NOMO-1 (cell line): ENCODE measurements around the gene RGS8.

Source experiments
- DNase-seq, 2 experiments: peaks; one replicate each; lab custom pipeline; 2025; ENCODE audit not compliant: unreplicated experiment in 2 of 2; lab: John Stamatoyannopoulos, UW

The RGS8 gene, protein sequence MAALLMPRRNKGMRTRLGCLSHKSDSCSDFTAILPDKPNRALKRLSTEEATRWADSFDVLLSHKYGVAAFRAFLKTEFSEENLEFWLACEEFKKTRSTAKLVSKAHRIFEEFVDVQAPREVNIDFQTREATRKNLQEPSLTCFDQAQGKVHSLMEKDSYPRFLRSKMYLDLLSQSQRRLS

DNA sequence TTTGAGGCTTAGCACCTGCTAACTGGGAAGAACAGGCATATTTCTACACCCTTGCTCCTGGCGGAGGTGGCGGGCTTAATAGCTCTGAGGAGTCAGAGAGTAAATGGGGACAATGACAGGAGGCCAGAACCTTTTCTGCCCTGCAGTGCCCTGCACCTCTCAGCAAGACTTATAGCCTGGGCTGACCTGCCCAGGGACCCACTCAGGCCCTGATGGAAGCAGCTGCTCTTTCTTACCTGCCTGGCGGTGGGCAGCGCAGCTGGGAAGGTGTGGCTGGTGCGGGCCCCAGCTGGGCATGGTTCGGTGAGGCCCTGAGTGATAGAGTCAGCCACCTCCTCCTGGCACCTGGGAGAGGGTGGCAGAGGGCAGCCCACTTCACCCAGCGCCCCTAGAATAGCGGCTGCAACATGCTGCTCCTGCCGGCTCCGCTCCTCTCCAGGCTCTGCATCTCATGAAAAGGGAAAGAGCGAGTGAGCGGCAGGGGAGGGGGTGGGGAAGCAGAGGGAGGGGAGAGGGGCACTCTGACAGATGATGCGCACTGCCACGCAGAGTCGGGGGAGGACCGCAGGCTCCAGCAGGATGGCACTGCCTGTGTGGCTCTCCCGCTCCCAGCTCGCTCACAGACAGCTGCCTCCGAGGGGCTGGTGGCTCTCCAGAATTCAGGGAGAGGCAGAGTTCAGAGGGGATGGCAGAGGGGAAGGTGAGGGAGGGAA, at the start of gene RGS8:
TSS of gene RGS8 (minus strand) at position 472 of the 713 bp plus-strand sequence. CDS start 14,938 bp downstream, outside the sequence.
- no peak for DNase-seq

DNA sequence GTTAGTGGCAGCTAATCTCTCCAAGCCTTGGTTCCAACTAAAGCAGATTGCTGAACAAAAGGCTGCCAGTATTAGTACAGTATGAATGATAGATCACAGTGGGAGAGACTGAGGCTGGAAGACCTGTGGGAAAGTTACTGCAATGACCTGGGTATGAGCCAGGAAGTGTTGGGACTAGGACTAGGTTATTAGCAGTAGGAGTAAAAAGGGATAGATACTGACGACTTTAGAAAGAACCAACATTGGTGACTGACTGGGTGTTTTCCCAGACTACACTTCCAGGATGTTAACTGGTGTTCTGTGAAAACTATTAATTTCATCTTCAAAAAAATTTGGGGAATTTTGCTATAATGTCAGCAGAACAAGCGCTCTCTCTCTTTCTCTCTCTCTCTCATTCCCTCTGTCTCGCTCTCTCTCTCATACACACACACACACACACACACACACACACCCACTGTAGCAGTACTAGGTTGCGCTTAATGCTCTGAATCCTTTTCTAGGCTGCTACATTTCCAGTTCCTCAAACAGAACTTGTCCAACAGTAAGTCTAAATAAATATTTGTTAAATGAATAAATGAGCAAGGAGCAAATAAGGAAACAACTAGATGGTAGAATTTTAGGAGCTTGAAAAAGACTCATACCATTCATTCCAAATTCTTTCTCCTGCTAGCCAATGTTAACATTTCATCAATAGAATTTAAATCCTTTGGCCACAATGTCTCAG, 47.6 kb upstream of the RGS8 start:
- DNase-seq = no peak

DNA sequence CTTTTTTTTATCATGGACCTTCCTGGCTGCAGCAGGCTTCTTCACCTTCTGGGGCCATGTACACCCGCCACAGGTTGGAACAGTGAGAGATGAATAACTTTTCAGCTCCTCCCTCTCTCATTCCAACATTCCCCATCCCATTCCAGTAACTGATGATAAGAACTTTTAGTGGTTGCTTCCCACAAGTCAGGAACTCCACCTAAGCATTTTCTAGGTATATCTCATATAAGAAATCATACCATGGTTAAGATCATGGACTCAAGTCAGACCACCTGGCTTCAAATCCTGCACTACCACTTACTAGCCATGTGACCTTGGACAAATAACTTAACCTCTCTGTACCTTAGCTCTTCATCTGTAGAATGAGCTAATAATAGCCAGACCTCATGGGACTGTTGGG, 42.5 kb upstream of the RGS8 start:
- DNase-seq = no peak

DNA sequence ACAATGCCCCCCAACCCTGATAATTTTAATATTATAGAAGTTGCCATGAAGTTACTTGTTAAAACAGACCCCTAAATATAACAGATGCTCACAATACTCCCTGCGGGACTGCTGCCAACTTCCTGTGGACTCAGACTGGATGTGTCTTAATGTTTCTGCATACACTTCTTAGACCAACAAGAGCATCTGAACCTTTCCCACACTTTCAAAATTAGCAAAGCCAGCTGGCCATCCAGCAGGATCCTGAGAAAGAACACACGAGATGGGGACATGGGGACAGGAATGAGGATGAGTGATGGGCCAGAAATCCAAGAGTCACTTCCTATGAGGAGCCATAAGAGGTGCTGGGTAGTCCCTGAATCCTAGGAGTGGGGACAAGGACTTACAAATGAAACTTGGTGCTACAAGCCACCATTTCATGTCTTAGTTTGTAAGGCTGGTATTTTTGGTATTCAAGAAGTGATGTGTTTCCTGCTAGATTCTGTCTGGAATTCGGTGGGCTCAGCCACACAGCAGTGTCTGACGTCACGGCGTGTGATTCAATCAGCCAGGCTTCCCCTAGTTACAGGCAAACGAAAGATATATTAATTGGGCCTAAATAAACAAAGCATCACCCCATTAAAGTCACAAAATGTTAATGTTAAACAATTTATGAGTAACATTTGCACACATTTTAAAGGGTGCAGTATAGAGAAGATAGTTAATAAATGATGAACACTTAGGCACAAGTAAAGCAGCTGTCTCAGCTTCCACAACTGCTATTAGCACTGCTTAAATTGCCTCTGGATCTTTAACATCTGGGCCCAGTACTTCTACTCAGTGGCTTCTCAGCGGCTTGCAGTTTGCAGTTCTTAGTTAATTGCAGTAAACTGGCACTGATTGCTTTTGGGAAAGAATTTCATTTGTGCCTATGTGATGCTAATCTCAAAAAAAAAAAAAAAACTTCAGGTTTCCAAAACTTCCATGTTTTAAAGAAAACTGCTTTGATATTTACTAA, 41.2 kb upstream of the RGS8 start:
- no peak for DNase-seq

DNA sequence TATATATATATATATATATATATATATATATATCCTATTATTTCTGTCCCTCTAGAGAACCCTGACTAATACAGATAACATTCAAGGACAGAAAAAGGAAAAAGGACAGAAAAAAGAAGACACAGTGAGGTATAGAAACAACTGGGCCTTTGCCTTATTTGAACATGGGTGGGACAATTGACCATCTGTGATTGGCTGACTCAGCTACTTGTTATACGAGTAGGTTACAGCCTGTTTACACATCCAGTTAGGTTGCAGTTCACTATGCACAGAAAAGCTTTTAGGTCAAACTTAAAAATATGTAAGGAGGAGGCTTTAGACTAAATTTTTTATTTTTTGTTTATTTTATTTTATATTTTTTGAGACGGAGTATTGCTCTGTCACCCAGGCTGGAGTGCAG, 39.8 kb upstream of the RGS8 start:
- no peak for DNase-seq

DNA sequence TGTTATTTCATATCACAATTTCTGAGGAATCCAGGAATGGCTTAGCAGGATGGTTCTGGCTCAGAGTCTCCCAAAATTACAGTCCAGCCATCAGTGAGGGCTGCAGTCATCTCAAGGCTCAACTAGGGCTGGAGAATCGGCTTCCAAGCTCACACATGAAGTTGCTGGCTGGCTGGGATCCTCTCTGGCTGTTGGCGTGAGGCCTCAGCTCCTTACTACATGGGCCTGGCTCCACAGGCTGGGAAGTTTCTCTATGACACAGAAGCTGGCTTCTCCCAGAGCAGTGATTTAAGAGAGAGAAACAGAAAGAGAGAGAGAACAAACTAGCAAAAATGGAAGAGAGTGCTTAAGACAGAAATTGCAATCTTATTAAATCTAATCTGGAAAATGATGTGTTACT, 38.8 kb upstream of the RGS8 start:
- DNase-seq = no peak

DNA sequence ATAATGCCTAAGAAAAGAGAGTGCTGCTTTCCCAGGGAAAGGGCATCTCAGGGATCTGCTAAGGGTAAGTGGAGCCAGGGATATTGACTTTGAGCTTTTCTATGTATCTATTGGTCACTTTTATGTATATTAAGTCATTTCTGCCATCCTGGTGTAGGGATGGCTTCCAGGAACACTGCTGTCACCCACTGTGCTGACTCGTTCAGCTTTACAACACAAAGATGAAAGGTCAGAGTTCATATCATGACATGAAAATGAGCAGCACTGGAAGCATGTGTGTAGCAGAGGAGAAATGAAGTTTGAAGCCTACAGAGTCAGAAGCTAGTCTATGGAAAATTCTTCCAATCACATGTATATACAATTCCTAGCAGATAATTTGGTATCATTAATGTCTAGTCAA, 37.1 kb upstream of the RGS8 start:
- no peak for DNase-seq

DNA sequence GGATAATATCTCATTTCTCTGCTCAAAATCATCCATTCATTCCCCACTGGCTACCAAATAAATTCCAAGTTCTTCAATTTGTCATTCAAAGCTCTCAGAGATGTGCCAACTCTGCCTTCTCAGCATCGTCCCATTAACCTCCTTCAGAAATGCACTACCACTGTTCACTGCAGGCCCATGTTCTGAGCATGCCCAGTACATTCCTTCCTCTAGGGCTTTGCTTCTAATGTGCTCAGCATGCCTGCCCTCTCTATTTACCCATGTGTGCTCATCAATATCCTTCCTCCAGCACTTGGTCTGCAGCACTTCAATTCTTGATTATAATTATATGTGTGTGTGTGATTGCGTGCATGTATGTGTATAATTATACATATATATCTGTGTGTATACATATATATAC, 36.1 kb upstream of the RGS8 start:
- DNase-seq = no peak

DNA sequence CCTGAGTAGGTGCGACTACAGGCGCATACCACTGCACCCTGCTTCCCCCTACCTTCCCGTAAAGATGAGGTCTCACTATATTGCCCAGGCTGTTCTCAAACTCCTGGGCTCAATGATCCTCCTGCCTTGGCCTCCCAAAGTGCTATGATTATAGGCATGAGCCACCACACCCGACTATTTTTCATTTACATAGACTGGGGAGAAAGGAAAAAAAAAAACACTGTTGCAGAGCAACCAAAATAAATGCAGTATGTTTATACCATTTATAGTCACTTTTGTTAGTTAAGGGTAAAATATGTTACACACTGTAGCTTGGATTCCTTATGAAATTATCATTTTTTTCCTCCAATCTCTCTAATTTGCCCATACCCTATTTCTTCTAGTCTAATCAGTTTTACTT, 35.2 kb upstream of the RGS8 start:
- no peak for DNase-seq

DNA sequence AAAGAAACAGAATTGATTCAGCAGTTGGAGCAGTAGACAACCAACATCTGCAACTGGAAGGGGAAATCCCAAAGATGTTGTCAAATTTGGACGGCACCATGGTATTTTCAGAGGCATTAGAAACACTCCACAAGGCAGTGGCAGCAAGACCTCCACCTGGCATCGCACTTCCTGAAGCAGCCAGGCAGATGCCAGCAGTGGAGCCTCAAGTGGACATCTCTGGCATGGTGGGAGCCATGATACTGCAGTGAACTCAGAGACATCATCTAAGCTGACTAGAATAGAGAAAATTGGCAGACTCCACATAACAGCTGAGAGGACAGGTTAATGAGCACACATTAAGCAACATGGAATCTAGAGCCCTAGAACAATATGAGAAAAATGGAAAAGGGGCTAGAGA, 33.9 kb upstream of the RGS8 start:
- DNase-seq = no peak

DNA sequence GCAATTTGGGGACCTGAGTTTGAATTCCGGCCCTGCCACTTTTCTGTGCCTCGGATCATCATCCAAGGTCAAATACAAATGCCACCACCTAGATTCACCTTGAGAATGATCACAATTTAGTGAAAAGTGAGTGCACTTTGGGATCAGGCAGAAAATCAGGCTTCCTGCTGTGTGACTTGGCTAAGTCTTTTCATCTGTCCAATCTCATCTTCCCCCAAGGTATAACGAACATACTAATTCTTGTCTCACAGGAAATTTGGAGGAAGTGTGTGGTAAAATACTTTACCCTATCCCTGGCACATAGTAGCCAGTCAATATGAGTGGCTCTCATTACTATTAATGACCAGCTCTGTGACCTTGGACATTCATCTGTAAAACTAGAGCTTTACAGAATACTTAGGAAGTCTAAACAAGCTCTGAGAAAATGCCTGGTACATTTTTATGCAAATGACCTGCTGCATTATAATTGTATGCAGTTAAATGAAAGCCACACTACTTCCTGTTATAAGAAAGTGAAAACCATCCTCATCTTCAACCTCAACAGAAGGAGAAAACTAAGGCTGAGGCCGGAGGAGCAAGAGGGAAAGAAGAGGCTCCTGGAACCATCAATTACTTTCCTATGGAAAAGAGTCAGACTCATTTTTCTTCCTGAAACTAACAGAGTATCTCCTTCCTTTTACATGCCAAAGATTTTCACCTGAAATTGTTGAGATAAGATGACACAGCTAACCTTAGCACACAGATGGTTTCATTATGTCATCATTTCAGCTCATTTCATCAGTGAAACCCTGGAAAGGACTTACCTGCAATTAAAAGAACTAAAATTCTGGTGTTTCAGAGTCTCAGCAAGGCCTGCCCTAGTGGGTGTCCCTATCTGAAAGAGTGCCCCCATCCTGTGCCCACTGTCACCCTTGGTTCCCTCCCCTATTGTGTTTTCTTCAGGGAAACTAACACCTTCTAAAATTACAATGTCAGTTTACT, 32.6 kb upstream of the RGS8 start:
- DNase-seq = no peak

DNA sequence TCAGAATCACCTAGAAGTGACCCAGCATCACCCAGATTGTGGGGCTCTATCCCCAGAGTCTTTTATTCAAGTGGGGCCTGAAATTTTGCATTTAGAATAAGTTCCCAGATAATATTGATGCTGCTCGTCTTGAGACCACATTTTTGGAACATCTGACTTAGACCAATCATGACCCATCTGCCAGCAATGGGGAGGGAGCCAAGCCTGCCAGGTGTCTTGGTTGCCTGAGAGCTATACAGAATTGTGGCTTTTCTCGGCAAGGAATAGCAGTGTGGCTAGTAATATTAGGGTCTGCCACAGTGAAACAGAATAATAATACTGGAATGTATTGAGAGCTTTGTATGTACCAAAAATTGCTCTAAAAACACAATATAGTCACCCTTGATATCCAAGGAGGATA, 31.1 kb upstream of the RGS8 start:
- DNase-seq = no peak

DNA sequence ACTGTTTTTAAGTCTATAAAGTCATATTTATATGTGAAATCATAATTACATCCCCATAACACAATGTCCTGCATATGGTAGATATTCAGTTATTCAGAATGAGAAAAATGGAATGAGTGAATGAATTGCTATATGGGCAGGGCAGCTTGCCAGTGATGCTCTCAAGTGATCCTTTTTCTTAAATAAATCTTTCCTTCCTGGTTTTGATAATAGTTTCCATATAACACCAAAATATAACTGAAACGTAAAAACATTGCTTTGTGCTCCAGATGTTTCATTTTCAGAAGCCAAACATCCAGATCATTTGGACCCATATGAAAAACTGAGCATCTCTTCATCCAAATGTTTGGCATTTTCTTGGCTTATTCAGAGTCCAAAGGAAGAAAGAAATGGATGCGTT, 30.2 kb upstream of the RGS8 start:
- DNase-seq = no peak

DNA sequence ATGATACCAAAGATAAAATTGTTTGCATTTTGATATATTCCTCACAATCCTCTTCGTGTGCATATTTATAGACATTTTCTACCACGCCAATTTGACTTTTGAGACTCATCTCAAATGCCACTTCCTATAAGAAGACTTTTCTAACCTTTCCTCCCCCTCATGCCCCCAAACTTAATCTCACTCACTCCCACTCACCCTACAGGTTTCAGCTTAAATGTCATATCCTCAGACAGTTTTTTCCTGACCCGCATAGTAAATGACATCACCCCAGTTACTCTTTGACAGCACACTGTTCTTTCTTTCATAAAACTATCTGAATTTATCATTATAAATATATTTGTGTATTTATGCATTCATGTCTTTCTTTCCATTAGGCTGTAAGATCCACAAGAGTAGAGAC, 29.6 kb upstream of the RGS8 start:
- no peak for DNase-seq

DNA sequence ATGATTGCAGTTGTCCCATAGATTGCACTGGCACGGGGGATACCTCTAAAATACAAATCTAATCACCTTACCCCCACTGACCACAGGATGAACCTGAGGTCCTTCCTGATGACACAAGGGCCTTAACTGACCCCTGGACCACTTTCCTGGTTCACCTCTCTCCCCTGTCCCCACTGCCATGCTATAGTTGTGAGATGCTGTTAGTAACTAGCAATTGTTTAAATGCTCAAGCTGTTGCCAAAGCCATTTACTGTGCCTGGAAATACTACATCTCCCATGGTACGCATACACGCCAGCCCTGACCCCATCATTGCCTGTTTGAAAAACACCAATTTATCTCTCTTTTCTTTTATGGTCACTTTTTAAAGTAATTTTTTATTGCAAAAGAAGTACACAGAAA, 29.1 kb upstream of the RGS8 start:
- DNase-seq = no peak

DNA sequence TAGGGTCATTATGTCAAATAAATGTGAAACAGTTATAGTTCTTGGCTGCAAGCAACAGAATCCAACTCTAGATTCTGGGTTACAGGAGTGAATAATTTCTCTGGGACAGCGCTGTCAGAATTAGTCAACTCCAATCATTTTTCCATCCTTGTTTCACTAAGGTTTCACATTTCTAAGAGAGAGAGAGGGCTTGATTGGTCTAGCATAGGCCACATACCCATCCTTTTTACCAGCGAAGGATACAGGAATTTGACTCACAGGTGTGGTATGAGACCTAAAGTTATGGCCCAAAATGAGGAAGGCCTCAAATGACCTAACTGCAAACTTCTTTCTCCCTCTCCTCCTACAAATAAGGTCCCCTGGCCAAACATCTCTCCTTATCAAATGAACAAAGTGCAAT, 25.5 kb upstream of the RGS8 start:
- no peak for DNase-seq

DNA sequence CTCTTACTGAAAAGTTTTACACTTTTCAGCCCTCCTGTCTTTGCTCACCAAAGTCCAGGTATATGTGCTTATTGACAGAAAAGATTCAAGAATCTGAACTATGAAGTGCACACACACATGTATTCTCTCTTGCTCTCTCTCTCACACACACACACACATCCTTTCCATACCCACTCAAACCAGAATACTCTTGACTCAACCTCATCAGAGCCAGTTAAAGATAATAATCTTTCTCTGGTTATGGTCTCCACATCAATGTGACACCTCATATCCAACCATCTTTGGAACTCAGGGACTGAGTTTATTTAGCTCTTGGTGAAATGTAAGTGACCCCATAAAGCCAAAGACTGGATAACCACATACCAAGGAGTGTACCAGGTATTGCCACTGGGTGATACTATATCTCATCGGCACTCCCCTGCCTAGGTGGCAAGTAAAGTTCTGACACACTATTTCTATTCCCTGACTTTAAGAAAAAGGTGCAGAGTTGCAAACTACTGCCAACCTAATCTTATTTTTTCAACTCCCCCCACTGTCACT, 24.9 kb upstream of the RGS8 start:
- no peak for DNase-seq

DNA sequence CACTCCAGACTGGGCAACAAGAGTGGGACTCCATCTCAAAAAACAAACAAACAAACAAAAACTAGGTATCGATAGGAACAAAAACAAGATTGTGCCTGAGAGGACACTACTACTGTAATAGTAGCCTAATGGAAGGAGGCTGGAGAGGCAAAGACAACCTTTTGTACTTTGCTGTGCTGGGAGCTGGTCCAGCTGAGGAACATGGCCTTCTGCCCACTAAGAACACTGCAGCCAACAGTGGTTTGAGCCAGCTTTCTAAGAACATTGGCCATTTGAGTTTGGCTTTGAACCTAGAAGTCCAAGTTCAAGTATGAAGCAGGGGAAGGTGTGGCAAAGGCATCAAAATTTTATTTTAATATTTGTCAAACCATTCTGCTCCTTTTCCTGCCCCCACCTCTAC, 22.7 kb upstream of the RGS8 start:
- DNase-seq = no peak

DNA sequence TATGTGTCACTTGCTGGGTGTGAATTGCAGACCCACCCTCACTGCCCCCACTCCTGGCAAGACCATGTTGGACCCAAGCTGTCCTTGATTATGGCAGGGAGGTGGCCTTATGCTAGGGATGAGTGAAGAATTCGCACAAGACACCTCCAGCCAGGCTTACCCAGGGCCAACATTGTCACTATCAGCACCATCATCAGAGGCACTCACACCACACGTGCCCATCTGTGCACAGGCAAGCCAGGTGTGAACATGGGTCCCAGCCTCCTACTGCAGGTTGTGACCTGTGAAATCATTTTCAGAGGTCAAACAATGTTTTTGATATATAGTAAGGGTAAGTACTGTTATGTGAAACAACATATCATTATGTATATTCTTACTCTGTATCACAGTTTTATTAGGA, 20.3 kb upstream of the RGS8 start:
- no peak for DNase-seq

DNA sequence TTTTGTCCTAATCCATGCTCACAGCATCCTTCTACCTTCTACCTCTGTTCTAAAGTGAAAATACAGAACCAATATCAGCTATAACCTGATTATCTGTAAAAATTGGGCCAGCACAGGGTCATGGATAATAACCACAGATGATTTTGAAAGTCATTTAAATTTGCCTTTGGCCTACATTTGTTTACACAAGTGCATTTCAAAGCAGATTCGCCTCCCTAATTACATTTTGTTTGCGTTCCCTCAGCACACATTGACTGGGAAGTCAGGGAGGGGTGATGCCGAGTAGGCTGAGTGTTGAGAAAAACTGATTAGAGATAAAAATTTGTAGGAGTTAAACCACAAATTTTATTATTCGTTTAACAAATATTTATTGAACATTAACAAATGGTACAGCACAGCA, 19.2 kb upstream of the RGS8 start:
- no peak for DNase-seq
